HEK293T (cell line): Measurements from ENCODE around the gene MSMP.

ENCODE experiments used
- ARNT ChIP-seq: fragments of 450-650 bp; IDR thresholded peaks from 2 replicates; pipeline ENCODE4 v1.6.1; 2017; ENCODE audit warnings: mild to moderate bottlenecking
- BHLHE40 ChIP-seq: fragments of 450-650 bp; IDR thresholded peaks from 2 replicates; pipeline ENCODE4 v1.6.1; 2016; ENCODE audit warnings: mild to moderate bottlenecking, moderate library complexity, borderline replicate concordance
- ELF4 ChIP-seq: fragments of 450-650 bp; IDR thresholded peaks from 2 replicates; pipeline ENCODE4 v1.6.1; 2017; ENCODE audit warnings: antibody characterized with exemption
- FOXA1 ChIP-seq: fragments of 450-650 bp; IDR thresholded peaks from 2 replicates; pipeline ENCODE4 v1.6.1; 2016; ENCODE audit warnings: mild to moderate bottlenecking
- FOXK2 ChIP-seq: fragments of 450-650 bp; IDR thresholded peaks from 2 replicates; pipeline ENCODE4 v1.6.1; 2016; ENCODE audit warnings: mild to moderate bottlenecking
- FOXM1 ChIP-seq: fragments of 450-650 bp; IDR thresholded peaks from 2 replicates; pipeline ENCODE4 v1.6.1; 2017; ENCODE audit warnings: mild to moderate bottlenecking, borderline replicate concordance
- L3MBTL2 ChIP-seq: fragments of 450-650 bp; conservative IDR thresholded peaks from 2 replicates; pipeline ENCODE4 v1.6.1; 2016; ENCODE audit warnings: mild to moderate bottlenecking
- LEF1 ChIP-seq: fragments of 450-650 bp; IDR thresholded peaks from 2 replicates; pipeline ENCODE4 v1.6.1; 2017; ENCODE audit warnings: mild to moderate bottlenecking, borderline replicate concordance
- NFRKB ChIP-seq: fragments of 450-650 bp; IDR thresholded peaks from 2 replicates; pipeline ENCODE4 v1.6.1; 2016; ENCODE audit warnings: mild to moderate bottlenecking, moderate library complexity
- SP1 ChIP-seq: fragments of 450-650 bp; IDR thresholded peaks from 2 replicates; pipeline ENCODE4 v1.6.1; 2017
- SUZ12 ChIP-seq: fragments of 450-650 bp; IDR thresholded peaks from 2 replicates; pipeline ENCODE4 v1.6.1; 2016; ENCODE audit warnings: mild to moderate bottlenecking

DNA sequence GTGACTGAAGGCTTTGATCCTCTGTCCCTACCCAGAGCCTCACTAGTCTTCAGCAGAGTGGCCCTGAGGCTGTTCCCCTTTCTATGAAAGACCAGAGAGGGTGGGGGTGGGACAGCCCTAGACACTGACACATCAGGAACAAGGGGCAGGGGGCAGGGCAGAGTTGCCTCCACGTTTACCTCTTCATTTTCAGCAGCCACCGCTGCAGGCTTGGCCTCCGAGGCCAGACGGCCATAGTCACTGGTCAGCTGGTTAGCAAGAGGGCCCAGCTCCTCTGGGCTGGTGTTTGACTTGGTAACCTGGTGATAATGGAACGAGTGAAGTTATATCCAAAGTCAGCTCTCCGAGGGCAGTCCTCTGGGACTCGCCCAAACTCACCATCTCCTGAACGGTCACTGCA, 48.7 kb downstream of the MSMP start:
- TF ChIP-seq ARNT (no peak), LEF1 (no peak), L3MBTL2 (no peak), FOXA1 (no peak), FOXK2 (no peak), BHLHE40 (no peak), SUZ12 (no peak), FOXM1 (no peak), SP1 (no peak), ELF4 (no peak), NFRKB (no peak)
